HCT116 (cell line): ENCODE data around the gene PPP1R37. TPM values are rescaled to one million over a fixed set of nuclear protein-coding genes. Genes with fewer than 3 reads are reported as not detected.

Experiments used
- ATAC-seq: fragments of 200-7000 bp; cut with Tn5 transposase; 2 replicates; pipeline ENCODE4 v1.9.1; 2020; ENCODE audit warnings: mild to moderate bottlenecking, moderate library complexity
- BruUV-seq: library from RNA; stranded (reverse); fragments of 400-500 nt; replicated peaks from 2 replicates; lab custom pipeline; 2021; lab: Mats Ljungman, UMichigan
- CTCF ChIA-PET: fragments of 300-600 bp; sonication (Branson Sonifier 250); formaldehyde crosslinking; loops from one replicate; lab custom pipeline; 2021; ENCODE audit warnings: antibody characterized with exemption; lab: Charles Lee
- POLR2A ChIA-PET: fragments of 300-600, 350-600 bp; sonication (Branson Sonifier 250); formaldehyde crosslinking; loops from one replicate; lab custom pipeline; 2021; ENCODE audit warnings: antibody characterized with exemption; lab: Charles Lee
- RAD21 ChIA-PET, 2 experiments: fragments of 300-600 bp; sonication (Branson Sonifier 250); formaldehyde crosslinking; loops; one replicate each; lab custom pipeline; 2023; ENCODE audit warnings: low total read pairs in 2 of 2; ENCODE audit not compliant: uncharacterized antibody in 2 of 2, unreplicated experiment in 2 of 2, low non-redundant PET in 1 of 2; lab: Charles Lee
- DNase-seq: peaks from one replicate; pipeline ENCODE4 v3.0.0-alpha.2; 2010; ENCODE audit warnings: low read depth, low spot score
- H2AFZ ChIP-seq: fragments of 200-600 bp; shearing (Covaris generic), sonication (generic); 2 replicates; pipeline ENCODE4 v1.6.1; 2017; ENCODE audit warnings: low read depth, mixed run types, mixed read lengths, antibody characterized with exemption, low read length; ENCODE audit not compliant: poor library complexity, severe bottlenecking
- H3K27ac ChIP-seq: 2 replicates; pipeline ENCODE4 v1.5.1; 2012; ENCODE audit warnings: low read depth, low read length
- H3K27me3 ChIP-seq: fragments of 200-600 bp; sonication (generic); 2 replicates; pipeline ENCODE4 v1.6.1; 2016; ENCODE audit warnings: mixed run types, low read length, mixed read lengths; ENCODE audit not compliant: insufficient read depth
- H3K36me3 ChIP-seq, 2 experiments: fragments of 200-500 bp in 1 of 2; fragments of 200-600 bp in 1 of 2; sonication (Bioruptor generic) in 1 of 2; sonication (generic) in 1 of 2; 2 replicates each; pipeline versions ENCODE4 v1.5.1 to v1.6.1; 2014 to 2016; ENCODE audit warnings: low read length in 2 of 2, inconsistent platforms in 1 of 2, mixed read lengths in 1 of 2, mixed run types in 1 of 2; ENCODE audit not compliant: insufficient read depth in 2 of 2, control insufficient read depth in 1 of 2
- H3K4me1 ChIP-seq, 2 experiments: fragments of 200-600 bp in 1 of 2; sonication (generic) in 1 of 2; 2 replicates each; pipeline versions ENCODE4 v1.5.1 to v1.6.1; 2012 to 2017; ENCODE audit warnings: low read length in 2 of 2, inconsistent platforms in 1 of 2, mild to moderate bottlenecking in 1 of 2, mixed read lengths in 1 of 2, mixed run types in 1 of 2, moderate library complexity in 1 of 2; ENCODE audit not compliant: insufficient read depth in 2 of 2, control insufficient read depth in 1 of 2
- H3K4me2 ChIP-seq: fragments of 200-600 bp; sonication (generic); 2 replicates; pipeline ENCODE4 v1.6.1; 2017; ENCODE audit warnings: mixed run types, low read length, mixed read lengths
- H3K4me3 ChIP-seq, 2 experiments: fragments of 200-600 bp in 1 of 2; sonication (generic) in 1 of 2; replicated peaks in 1 of 2; 2 replicates each; pipeline ENCODE4 v1.5.1; 2011 to 2016; ENCODE audit warnings: low read length in 2 of 2, control low read depth in 1 of 2, low read depth in 1 of 2, mild to moderate bottlenecking in 1 of 2, mixed read lengths in 1 of 2, mixed run types in 1 of 2
- H3K79me2 ChIP-seq: fragments of 200-600 bp; sonication (generic); 2 replicates; pipeline ENCODE4 v1.6.1; 2017; ENCODE audit warnings: mild to moderate bottlenecking, mixed run types, low read length, moderate library complexity, mixed read lengths; ENCODE audit not compliant: insufficient read depth
- H3K9ac ChIP-seq: fragments of 200-600 bp; sonication (generic); 2 replicates; pipeline ENCODE4 v1.6.1; 2016; ENCODE audit warnings: low read length, mixed read lengths
- H3K9me2 ChIP-seq: fragments of 200-600 bp; sonication (generic), shearing (Covaris generic); 2 replicates; pipeline ENCODE4 v1.6.1; 2017; ENCODE audit warnings: mixed run types, mild to moderate bottlenecking, moderate library complexity; ENCODE audit not compliant: insufficient read depth
- H3K9me3 ChIP-seq, 2 experiments: fragments of 200-500 bp in 1 of 2; fragments of 200-600 bp in 1 of 2; sonication (Bioruptor generic) in 1 of 2; sonication (generic) in 1 of 2; 2 replicates each; pipeline ENCODE4 v1.6.1; 2014 to 2017; ENCODE audit warnings: low read length in 2 of 2, mixed read lengths in 2 of 2, inconsistent platforms in 1 of 2, low read depth in 1 of 2, mild to moderate bottlenecking in 1 of 2, mixed run types in 1 of 2, moderate library complexity in 1 of 2; ENCODE audit not compliant: control insufficient read depth in 1 of 2, insufficient read depth in 1 of 2
- H4K20me1 ChIP-seq: fragments of 200-600 bp; sonication (generic), shearing (Covaris generic); 2 replicates; pipeline ENCODE4 v1.6.1; 2017; ENCODE audit warnings: mixed run types, mild to moderate bottlenecking, moderate library complexity; ENCODE audit not compliant: insufficient read depth
- EZH2 ChIP-seq: fragments of 200-600 bp; sonication (generic); IDR thresholded peaks from 2 replicates; pipeline ENCODE4 v1.6.1; 2017; ENCODE audit warnings: antibody characterized with exemption, mixed run types
- JUND ChIP-seq: IDR thresholded peaks from 2 replicates; pipeline ENCODE4 v1.6.1; 2012
- POLR2A ChIP-seq: IDR thresholded peaks from 2 replicates; pipeline ENCODE4 v1.7.0; 2011; ENCODE audit warnings: borderline replicate concordance; ENCODE audit not compliant: insufficient read depth, insufficient read length; ENCODE audit errors: extremely low read depth
- POLR2AphosphoS5 ChIP-seq: IDR thresholded peaks from 2 replicates; pipeline ENCODE4 v1.6.1; 2011; ENCODE audit warnings: mild to moderate bottlenecking, low read depth, low read length, moderate library complexity
- SP1 ChIP-seq: IDR thresholded peaks from 2 replicates; pipeline ENCODE4 v1.6.1; 2012; ENCODE audit warnings: low read depth
- ZNF274 ChIP-seq: fragments of 200-500 bp; sonication (Bioruptor generic); IDR thresholded peaks from 2 replicates; pipeline ENCODE4 v1.6.1; 2014; ENCODE audit warnings: mild to moderate bottlenecking, low read depth, low read length, inconsistent platforms
- intact Hi-C: fragments of 100-400 bp; cut with micrococcal nuclease; formaldehyde crosslinking; loops from 2 replicates; pipeline ENCODE4 v1.10.0; 2022
- total RNA-seq: library from RNA; stranded (reverse); gene quantifications from one replicate; pipeline ENCODE4 v1.2.1, GENCODE V29; 2021; ENCODE audit not compliant: unreplicated experiment

The PPP1R37 gene
- total RNA-seq, 1 experiment from 2014 or later, result 32.7 TPM

DNA sequence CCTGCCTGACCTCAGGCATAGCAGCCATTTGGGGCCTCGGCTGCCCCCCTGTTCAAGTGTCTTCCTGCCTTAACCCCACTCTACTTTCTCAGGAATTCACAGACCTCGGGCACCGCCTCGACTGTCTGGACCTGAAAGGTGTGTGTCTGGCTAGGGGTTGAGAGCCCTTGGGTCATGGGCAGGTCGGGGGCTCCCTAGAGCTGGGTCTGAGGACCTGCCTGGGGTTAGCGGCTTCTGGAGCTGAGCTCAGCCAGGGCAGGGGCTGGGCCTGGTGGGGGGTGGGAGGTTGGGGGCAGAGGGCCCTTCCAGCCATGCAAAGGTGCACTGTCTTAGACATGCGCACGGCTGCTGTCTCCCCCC lies 47.1 kb downstream of the PPP1R37 start:
- H3K4me1 ChIP-seq, result peaks cover 0 to 3% of the 10 kb centered on the region in 2 experiments; a peak in 2 of 4 replicates
- no peaks in the 10 kb centered on the region for H3K9me3 ChIP-seq
- no TSS peak for BruUV-seq
- CTCF ChIA-PET, result no interaction called here
- no peak overlapping the region for H3K27ac ChIP-seq
- RAD21 ChIA-PET, result no interaction called here
- H3K27me3 ChIP-seq, result no peaks in the 10 kb centered on the region
- ATAC-seq, result no peak
- H3K36me3 ChIP-seq, result no peaks in the 10 kb centered on the region; a peak in 1 of 4 replicates
- H3K4me2 ChIP-seq, result no peak overlapping the region
- H3K9ac ChIP-seq, result no peak overlapping the region
- POLR2A ChIA-PET, result no interaction called here
- DNase-seq, result no peak
- H3K4me3 ChIP-seq, result no peak overlapping the region
- peaks cover 28% of the 10 kb centered on the region; the same call in 1 of the 2 replicates for H3K79me2 ChIP-seq
- H2AFZ ChIP-seq, result no peak overlapping the region
- TF ChIP-seq EZH2 (no peak), POLR2AphosphoS5 (no peak), SP1 (no peak), JUND (no peak), POLR2A (no peak)
- intact Hi-C loops, result no loop called here
- H4K20me1 ChIP-seq, result no peaks in the 10 kb centered on the region
- no peaks in the 10 kb centered on the region for H3K9me2 ChIP-seq

DNA sequence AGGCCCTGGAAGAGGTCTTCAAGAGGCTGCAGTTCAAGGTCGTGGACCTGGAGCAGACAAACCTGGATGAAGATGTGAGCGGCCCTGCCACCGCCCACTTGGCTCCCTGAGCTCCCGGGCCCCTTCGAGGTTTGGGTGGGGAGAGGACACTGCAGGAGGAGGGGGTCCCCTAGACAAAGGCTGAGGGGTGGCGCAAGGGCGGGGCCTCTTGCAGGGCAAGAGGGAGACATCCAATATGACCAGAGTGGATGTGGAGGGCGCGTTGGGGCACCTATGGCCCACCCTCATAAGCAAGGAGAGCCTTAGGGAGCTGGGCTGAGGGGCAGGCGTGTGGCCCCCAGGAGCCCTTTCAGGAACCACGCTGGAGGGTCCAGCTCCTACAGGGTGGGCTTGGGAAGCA lies 47.6 kb downstream of the PPP1R37 start:
- Histone ChIP-seq H4K20me1 (no peaks in the 10 kb centered on the region), H3K27ac (no peak overlapping the region), H3K9me2 (no peaks in the 10 kb centered on the region), H3K4me2 (no peak overlapping the region), H3K36me3 (no peaks in the 10 kb centered on the region; a peak in 1 of 4 replicates), H2AFZ (no peak overlapping the region), H3K4me1 (peaks cover 0 to 3% of the 10 kb centered on the region in 2 experiments; a peak in 2 of 4 replicates), H3K9ac (no peak overlapping the region), H3K9me3 (no peaks in the 10 kb centered on the region), H3K4me3 (no peak overlapping the region), H3K27me3 (no peaks in the 10 kb centered on the region), H3K79me2 (peaks cover 24% of the 10 kb centered on the region; the same call in 1 of the 2 replicates)
- no peak for DNase-seq
- intact Hi-C loops, result no loop called here
- no TSS peak for BruUV-seq
- ChIA-PET RAD21 (no interaction called here), POLR2A (no interaction called here), CTCF (no interaction called here)
- no peak for ATAC-seq
- TF ChIP-seq ZNF274 (no peak), SP1 (no peak)
